Nephron (organoid): Measurements from ENCODE around the gene NELFA.

Source experiments
- H3K27ac Mint-ChIP-seq, 3 experiments: 2 replicates each; pipeline ENCODE4 v1.8.0; 2020; ENCODE audit warnings: mixed read lengths in 3 of 3, mild to moderate bottlenecking in 2 of 3, moderate library complexity in 1 of 3
- H3K27me3 Mint-ChIP-seq: 2 replicates; pipeline ENCODE4 v1.8.0; 2021; ENCODE audit warnings: low read depth, mild to moderate bottlenecking, moderate library complexity, mixed read lengths
- H3K36me3 Mint-ChIP-seq: 2 replicates; pipeline ENCODE4 v1.8.0; 2020; ENCODE audit warnings: low read depth, mixed read lengths
- H3K4me1 Mint-ChIP-seq: 2 replicates; pipeline ENCODE4 v1.8.0; 2020; ENCODE audit warnings: mixed read lengths
- H3K4me3 Mint-ChIP-seq, 3 experiments: 2 replicates each; pipeline ENCODE4 v1.8.0; 2020; ENCODE audit warnings: mild to moderate bottlenecking in 3 of 3, mixed read lengths in 3 of 3, moderate library complexity in 2 of 3
- H3K9me3 Mint-ChIP-seq: 2 replicates; pipeline ENCODE4 v1.8.0; 2020; ENCODE audit warnings: mixed read lengths
- CTCF ChIP-seq, 3 experiments: fragments of 200-600 bp; sonication (generic); IDR thresholded peaks; one replicate each; pipeline ENCODE4 v1.5.0; 2021; ENCODE audit warnings: antibody characterized with exemption in 3 of 3; ENCODE audit not compliant: unreplicated experiment in 3 of 3

The NELFA gene

DNA sequence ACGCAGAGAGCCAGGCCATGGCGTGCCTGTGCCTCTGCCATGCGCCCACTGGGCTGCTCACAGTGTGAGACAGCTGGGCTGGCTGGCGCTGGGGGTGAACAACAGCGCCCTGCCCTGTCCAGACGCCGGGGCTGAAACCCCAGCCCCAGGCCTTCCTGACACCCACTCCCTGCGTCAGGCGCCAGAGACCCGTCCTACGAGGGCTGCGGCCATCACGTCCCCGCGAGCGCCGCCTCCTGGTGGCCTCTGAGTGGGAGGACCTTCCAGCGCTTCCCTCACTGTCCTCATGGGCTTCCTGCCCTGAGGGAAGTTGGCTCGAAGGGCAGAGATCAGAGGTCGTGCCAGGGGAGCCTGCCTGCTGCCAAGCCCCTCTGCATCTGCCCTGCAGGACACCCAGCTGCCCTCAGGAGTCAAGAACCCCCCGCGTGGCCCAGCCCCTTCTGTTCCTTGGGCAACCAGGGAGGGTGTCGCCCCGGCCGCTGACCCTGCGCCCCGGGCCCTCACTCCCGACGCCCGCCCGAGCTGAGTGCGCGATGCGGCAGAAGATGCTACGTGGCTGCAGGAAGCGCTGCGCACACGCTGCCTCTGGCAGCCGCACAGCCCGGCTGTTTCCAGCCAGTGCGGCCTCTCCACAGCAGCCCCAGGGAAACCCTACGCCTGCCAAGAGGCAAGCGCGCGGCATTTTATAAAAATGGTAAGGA lies 16.2 kb downstream of the NELFA start:
- Mint-ChIP-seq H3K4me1 (no peaks in the 10 kb centered on the region), H3K4me3 (no peak overlapping the region), H3K9me3 (peaks cover 16% of the 10 kb centered on the region), H3K36me3 (peaks cover 61% of the 10 kb centered on the region), H3K27me3 (no peaks in the 10 kb centered on the region), H3K27ac (no peak overlapping the region)
- no peak for TF ChIP-seq CTCF (IDR thresholded peaks at IDR 0.05; ENCODE audit: unreplicated experiment in 3 of 3)

DNA sequence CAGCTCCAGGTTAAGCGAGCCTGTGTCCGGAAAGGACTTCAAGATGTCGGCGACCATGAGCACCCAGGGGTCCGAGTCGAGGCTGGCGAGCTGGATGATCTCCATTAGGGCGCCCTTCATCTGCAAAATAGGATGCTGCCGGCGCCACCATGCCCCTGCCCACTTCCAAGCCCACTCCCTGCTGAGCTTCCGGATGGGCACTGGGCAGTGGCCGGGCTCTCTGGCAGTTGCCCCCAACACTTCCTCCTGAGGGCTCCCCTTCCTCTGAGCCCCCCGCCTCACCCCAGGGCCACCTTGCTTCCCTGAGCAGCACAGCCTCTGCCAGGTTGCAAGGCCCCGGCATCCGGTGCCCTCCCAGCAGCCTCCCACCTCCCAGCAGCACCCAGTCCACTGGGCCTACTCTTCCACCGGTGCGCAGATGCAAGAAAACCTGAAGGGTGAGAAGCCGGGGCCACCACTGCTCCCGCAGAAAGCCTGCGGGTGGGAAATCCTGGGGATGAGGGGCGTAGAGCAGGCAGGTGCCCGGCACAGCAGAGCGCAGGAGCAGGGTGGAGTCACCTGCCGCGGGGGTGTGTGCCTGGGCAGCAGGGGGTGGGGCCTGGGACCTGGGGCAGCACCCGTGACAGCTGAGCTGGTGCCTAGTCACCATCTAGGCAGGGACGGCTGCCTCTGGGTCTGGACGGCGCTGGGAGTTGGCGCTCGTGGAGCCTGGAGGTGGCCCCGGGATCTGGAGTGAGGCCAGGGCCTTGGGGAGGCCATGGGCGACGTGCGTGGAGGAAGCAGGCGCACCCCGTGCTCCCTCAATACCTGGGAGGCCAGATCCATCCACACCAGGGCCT lies 17.0 kb downstream of the NELFA start:
- no peak overlapping the region for H3K4me3 Mint-ChIP-seq
- TF ChIP-seq CTCF (IDR thresholded peaks at IDR 0.05; ENCODE audit: unreplicated experiment in 3 of 3) = no peak
- H3K9me3 Mint-ChIP-seq = peaks cover 8% of the 10 kb centered on the region
- H3K4me1 Mint-ChIP-seq = no peaks in the 10 kb centered on the region
- no peaks in the 10 kb centered on the region for H3K27me3 Mint-ChIP-seq
- H3K36me3 Mint-ChIP-seq = peaks cover 53% of the 10 kb centered on the region
- peak overlapping the region in 1 of 3 experiments; percentile 38 for H3K27ac Mint-ChIP-seq

DNA sequence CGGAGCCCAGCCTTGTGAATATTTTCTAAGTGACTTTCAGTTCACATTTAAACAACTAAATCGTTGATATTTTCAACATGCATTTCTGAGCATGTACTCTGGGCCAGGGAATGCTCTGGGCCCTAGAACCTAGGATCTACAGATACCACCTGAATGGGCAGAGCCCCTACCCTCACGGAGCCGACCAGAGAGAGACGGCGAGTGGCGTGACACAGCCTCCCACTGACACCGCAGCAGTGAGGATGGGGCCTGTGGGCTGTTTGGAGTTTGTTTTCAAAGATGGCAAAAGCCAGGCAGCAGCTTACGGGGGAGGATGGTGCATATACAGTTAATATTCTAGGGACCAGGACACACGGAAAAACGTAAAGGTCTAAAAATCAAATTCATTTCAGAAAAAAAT lies 17.7 kb downstream of the NELFA start:
- H3K27ac Mint-ChIP-seq = peak overlapping the region in 1 of 3 experiments; percentile 38
- TF ChIP-seq CTCF (IDR thresholded peaks at IDR 0.05; ENCODE audit: unreplicated experiment in 3 of 3) = no peak
- H3K36me3 Mint-ChIP-seq = peaks cover 45% of the 10 kb centered on the region
- no peak overlapping the region for H3K4me3 Mint-ChIP-seq
- H3K9me3 Mint-ChIP-seq = peaks cover 3% of the 10 kb centered on the region
- no peaks in the 10 kb centered on the region for H3K4me1 Mint-ChIP-seq
- H3K27me3 Mint-ChIP-seq = no peaks in the 10 kb centered on the region

GRCh38 chr4:1990676-1991075 lies 18.1 kb downstream of the NELFA start:
- TF ChIP-seq CTCF (IDR thresholded peaks at IDR 0.05; ENCODE audit: unreplicated experiment in 3 of 3) = no peak
- H3K4me3 Mint-ChIP-seq = no peak overlapping the region
- no peaks in the 10 kb centered on the region for H3K27me3 Mint-ChIP-seq
- H3K9me3 Mint-ChIP-seq = no peaks in the 10 kb centered on the region
- H3K27ac Mint-ChIP-seq = peak overlapping the region in 1 of 3 experiments; percentile 38
- no peaks in the 10 kb centered on the region for H3K4me1 Mint-ChIP-seq
- H3K36me3 Mint-ChIP-seq = peaks cover 41% of the 10 kb centered on the region

DNA sequence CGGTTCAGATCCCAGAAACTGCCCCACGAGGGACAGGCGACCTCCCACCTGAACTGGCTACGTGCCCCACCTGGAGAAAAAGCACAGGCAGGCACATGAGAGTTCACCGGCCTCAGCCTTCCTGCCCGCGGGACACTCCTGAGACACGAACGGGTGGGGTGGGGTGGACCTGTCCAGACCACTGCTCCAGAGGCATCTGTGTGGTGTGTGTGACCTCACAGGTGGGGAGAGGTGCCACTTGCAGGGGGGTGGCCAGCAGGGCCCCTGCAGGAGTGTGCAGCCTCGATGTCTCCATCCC lies 18.5 kb downstream of the NELFA start:
- TF ChIP-seq CTCF (IDR thresholded peaks at IDR 0.05; ENCODE audit: unreplicated experiment in 3 of 3) = no peak
- H3K27me3 Mint-ChIP-seq = no peaks in the 10 kb centered on the region
- peaks cover 37% of the 10 kb centered on the region for H3K36me3 Mint-ChIP-seq
- no peaks in the 10 kb centered on the region for H3K9me3 Mint-ChIP-seq
- H3K4me1 Mint-ChIP-seq = no peaks in the 10 kb centered on the region
- H3K27ac Mint-ChIP-seq = no peak overlapping the region
- H3K4me3 Mint-ChIP-seq = no peak overlapping the region
